Common myeloid progenitor, CD34-positive (primary cell): Measurements from ENCODE around the gene ADCY9.
"Not testable (repeated sequence)": the region's sequence is repeated elsewhere in the genome, so short reads cannot be mapped to it uniquely, and the experiment has no call there.

Experiments used
- CTCF ChIA-PET: fragments of 350-600 bp; sonication (Branson Sonifier 250); formaldehyde crosslinking; loops from one replicate; lab custom pipeline; 2021; ENCODE audit warnings: antibody characterized with exemption; lab: Charles Lee
- POLR2A ChIA-PET: fragments of 350-600 bp; sonication (Branson Sonifier 250); formaldehyde crosslinking; loops from one replicate; lab custom pipeline; 2021; ENCODE audit warnings: antibody characterized with exemption; lab: Charles Lee
- DNase-seq, 3 donors: peaks; one replicate each; pipeline versions ENCODE4 v3.0.0 to v3.0.0-alpha.2; 2013
- H3K27ac ChIP-seq, 2 experiments: 1 replicate in 1 of 2; 2 replicates in 1 of 2; pipeline ENCODE4 v1.7.0; 2013; ENCODE audit warnings: inconsistent platforms in 2 of 2, low read length in 2 of 2, mild to moderate bottlenecking in 2 of 2, low read depth in 1 of 2, moderate library complexity in 1 of 2; ENCODE audit not compliant: severe bottlenecking in 2 of 2, insufficient read depth in 1 of 2, poor library complexity in 1 of 2
- H3K27me3 ChIP-seq, 5 experiments: replicated peaks in 2 of 5; 1 replicate in 3 of 5; 2 replicates in 2 of 5; pipeline versions ENCODE4 v1.6.1 to v1.7.0; 2013; ENCODE audit warnings: low read length in 4 of 5, mild to moderate bottlenecking in 2 of 5, moderate library complexity in 2 of 5, inconsistent platforms in 1 of 5; ENCODE audit not compliant: insufficient read depth in 5 of 5, control insufficient read depth in 4 of 5
- H3K36me3 ChIP-seq, 4 experiments: 1 replicate in 2 of 4; 2 replicates in 2 of 4; pipeline versions ENCODE4 v1.6.1 to v1.7.0; 2013; ENCODE audit warnings: low read length in 3 of 4, control low read depth in 1 of 4, mild to moderate bottlenecking in 1 of 4; ENCODE audit not compliant: control insufficient read depth in 4 of 4, insufficient read depth in 4 of 4
- H3K4me1 ChIP-seq, 4 experiments: 1 replicate in 3 of 4; 2 replicates in 1 of 4; pipeline versions ENCODE4 v1.6.1 to v1.7.1; 2013; ENCODE audit warnings: low read length in 3 of 4, mild to moderate bottlenecking in 3 of 4, control low read depth in 1 of 4, inconsistent platforms in 1 of 4, moderate library complexity in 1 of 4; ENCODE audit not compliant: control insufficient read depth in 4 of 4, insufficient read depth in 4 of 4; ENCODE audit errors: control extremely low read depth in 1 of 4
- H3K4me3 ChIP-seq, 7 experiments: 1 replicate in 4 of 7; 2 replicates in 3 of 7; pipeline versions ENCODE4 v1.5.1 to v1.7.0; 2013; ENCODE audit warnings: mild to moderate bottlenecking in 7 of 7, low read length in 6 of 7, moderate library complexity in 6 of 7, inconsistent platforms in 2 of 7, low read depth in 2 of 7, control low read depth in 1 of 7; ENCODE audit not compliant: insufficient read depth in 4 of 7, control insufficient read depth in 1 of 7; ENCODE audit errors: extremely low read depth in 1 of 7
- H3K9me3 ChIP-seq, 5 experiments: 1 replicate in 4 of 5; 2 replicates in 1 of 5; pipeline versions ENCODE4 v1.6.1 to v1.7.1; 2013; ENCODE audit warnings: low read length in 4 of 5, mild to moderate bottlenecking in 2 of 5, inconsistent platforms in 1 of 5, low read depth in 1 of 5, moderate library complexity in 1 of 5; ENCODE audit not compliant: control insufficient read depth in 4 of 5, insufficient read depth in 2 of 5; ENCODE audit errors: control extremely low read depth in 1 of 5
- WGBS: methylation state at CpG from one replicate; pipeline ENCODE4 v1.1.5; 2013; ENCODE audit not compliant: insufficient coverage; 5-methylcytosine and 5-hydroxymethylcytosine counted together

The ADCY9 gene

DNA sequence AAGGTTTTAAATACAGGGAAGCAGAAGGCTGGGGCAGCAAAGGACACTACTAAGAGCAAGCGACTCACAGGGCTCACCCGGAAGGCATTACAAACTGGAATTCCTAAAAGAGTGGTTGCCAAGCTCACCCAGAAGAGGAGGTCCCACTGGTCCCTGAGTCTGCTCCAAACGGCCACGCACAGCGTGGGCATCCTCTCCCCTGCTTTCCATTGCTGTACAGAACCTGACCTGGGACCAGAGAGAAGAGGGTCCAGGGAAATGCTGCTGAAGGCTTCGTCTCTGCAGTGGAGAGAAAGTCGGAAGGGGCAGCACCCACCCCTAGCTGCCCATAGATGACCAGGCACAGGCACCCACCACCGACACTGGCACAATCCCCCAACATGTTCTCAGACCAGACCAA lies 67.2 kb downstream of the ADCY9 start:
- Histone ChIP-seq H3K27me3 (no peaks in the 10 kb centered on the region), H3K27ac (no peak overlapping the region), H3K9me3 (no peaks in the 10 kb centered on the region), H3K36me3 (no peaks in the 10 kb centered on the region), H3K4me3 (no peak overlapping the region), H3K4me1 (peaks cover 0 to 23% (median 17%) of the 10 kb centered on the region in 4 experiments)
- DNase-seq: no peak
- ChIA-PET POLR2A (no interaction called here), CTCF (interaction anchor here (1.4 kb wide), 1 partner anchor 11 kb away, joined by 3 read pairs; no protein-coding TSS in a partner anchor)
- 95% methylated on average over 8 of the region's 8 CpGs for WGBS

DNA sequence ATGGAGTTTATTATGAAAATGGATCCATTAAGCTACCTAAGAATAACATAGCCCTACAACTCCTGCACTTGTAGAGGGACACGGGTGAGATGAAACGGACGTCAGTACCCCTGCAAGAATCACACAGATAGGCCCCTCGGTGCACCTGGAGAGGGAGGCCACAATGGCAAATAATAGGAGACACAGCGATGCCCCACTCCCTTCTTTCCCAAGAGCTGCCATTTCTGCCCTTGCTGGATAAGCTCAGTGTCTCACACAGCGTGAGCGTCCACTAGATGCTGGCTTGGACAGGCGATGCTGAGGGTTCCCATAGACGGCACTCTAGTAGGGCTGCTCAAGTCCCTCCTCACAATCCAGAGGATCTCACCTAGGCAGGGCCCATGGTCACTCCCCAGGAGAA lies 67.8 kb downstream of the ADCY9 start:
- Histone ChIP-seq H3K27ac (no peak overlapping the region), H3K4me1 (peaks cover 0 to 17% (median 11%) of the 10 kb centered on the region in 4 experiments), H3K4me3 (no peak overlapping the region), H3K27me3 (no peaks in the 10 kb centered on the region), H3K36me3 (no peaks in the 10 kb centered on the region), H3K9me3 (no peaks in the 10 kb centered on the region)
- POLR2A ChIA-PET: no interaction called here
- WGBS: 94% methylated on average over 7 of the region's 9 CpGs
- DNase-seq: no peak
- CTCF ChIA-PET: no interaction called here

DNA sequence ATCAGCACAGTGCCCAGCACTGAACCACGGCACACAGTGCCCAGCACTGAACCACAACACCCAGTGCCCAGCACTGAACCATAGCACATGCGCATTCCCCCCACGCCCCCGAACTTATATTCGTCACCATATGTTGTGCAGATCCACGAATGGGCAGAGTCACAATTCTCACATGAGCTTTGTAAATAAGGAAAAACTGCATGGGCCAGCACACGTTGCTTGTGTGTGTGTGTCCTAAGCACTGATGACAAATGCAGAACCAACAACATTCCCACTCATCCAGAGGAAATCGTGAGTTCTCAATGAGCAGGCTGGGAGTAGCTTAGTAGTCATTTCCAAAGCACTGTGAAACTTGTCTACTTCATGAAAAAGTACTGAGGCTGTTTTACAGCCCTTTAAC lies 70.0 kb downstream of the ADCY9 start:
- Histone ChIP-seq H3K27ac (no peak overlapping the region), H3K27me3 (no peaks in the 10 kb centered on the region), H3K9me3 (no peaks in the 10 kb centered on the region), H3K36me3 (no peaks in the 10 kb centered on the region), H3K4me1 (peaks cover 0 to 6% (median 3%) of the 10 kb centered on the region in 4 experiments), H3K4me3 (no peak overlapping the region)
- no peak for DNase-seq
- CTCF ChIA-PET: interaction anchor here (0.9 kb wide), 1 partner anchor 26 kb away, joined by 4 read pairs; no protein-coding TSS in a partner anchor
- 98% methylated on average over 7 of the region's 8 CpGs for WGBS
- POLR2A ChIA-PET: no interaction called here

DNA sequence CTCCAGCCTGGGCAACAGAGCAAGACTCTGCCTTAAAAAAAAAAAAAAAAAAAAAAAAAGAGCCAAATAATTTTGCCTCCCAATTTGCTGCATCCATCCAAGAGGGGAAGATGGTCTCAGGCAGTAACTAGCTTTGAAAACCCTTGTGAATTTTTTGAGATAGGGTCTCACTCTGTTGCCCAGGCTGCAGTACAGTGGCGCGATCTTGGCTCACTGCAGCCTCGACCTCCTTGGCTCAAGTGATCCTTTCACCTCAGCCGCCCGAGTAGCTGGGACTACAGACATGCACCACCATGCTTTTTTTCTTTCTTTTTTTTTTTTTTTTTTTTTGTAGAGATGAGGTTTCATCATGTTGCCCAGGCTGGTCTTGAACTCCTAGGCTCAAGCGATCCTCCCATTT lies 70.7 kb downstream of the ADCY9 start:
- H3K4me3 ChIP-seq, H3K9me3 ChIP-seq, H3K36me3 ChIP-seq, CTCF ChIA-PET, H3K27ac ChIP-seq, H3K27me3 ChIP-seq, DNase-seq, POLR2A ChIA-PET, H3K4me1 ChIP-seq: not testable (repeated sequence)
- no CpG with 5 or more reads among the region's 6 CpGs for WGBS

GRCh38 chr16:4042581-4042980 lies 73.7 kb downstream of the ADCY9 start:
- ChIA-PET CTCF (no interaction called here), POLR2A (no interaction called here)
- Histone ChIP-seq H3K4me3 (no peak overlapping the region), H3K4me1 (peaks cover 0 to 6% (median 3%) of the 10 kb centered on the region in 4 experiments), H3K27me3 (no peaks in the 10 kb centered on the region), H3K36me3 (no peaks in the 10 kb centered on the region), H3K9me3 (no peaks in the 10 kb centered on the region), H3K27ac (no peak overlapping the region)
- no peak for DNase-seq
- 98% methylated on average over 7 of the region's 11 CpGs for WGBS

- no peak for DNase-seq
- no peak overlapping the region for H3K27ac ChIP-seq
- ChIA-PET CTCF (no interaction called here), POLR2A (no interaction called here)
- no peaks in the 10 kb centered on the region for H3K9me3 ChIP-seq
- no peaks in the 10 kb centered on the region for H3K36me3 ChIP-seq
- H3K4me1 ChIP-seq: no peaks in the 10 kb centered on the region
- no peak overlapping the region for H3K4me3 ChIP-seq
- 100% methylated on average over 7 of the region's 7 CpGs for WGBS
- no peaks in the 10 kb centered on the region for H3K27me3 ChIP-seq
Measured at GRCh38 chr16:4038448-4038847, 77.8 kb downstream of the ADCY9 start.

DNA sequence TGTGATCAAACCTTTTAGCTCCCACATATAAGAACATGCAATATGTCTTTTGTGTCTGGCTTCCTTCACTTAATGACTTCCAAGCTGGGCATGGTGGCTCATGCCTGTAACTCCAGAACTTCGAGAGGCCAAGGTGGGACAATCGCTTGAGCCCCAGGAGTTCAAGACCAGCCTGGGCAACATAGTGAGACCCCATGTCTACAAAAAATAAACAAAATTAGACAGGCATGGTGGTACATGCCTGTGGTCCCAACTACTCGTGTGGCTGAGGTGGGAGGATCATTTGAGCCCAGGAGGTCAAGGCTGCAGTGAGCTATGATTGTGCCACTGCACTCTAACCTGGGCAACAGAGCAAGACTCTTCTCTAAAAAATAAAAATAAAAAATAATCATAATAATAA lies 79.3 kb downstream of the ADCY9 start:
- DNase-seq, H3K4me1 ChIP-seq, H3K36me3 ChIP-seq, H3K27me3 ChIP-seq, H3K27ac ChIP-seq, CTCF ChIA-PET, H3K4me3 ChIP-seq, POLR2A ChIA-PET, H3K9me3 ChIP-seq: not testable (repeated sequence)
- whole genome bisulfite sequencing: no CpG with 5 or more reads among the region's 3 CpGs
